Cortex of kidney (tissue), 1 donor: ENCODE data around the gene GPX5.
"Not testable (repeated sequence)": the region's sequence is repeated elsewhere in the genome, so short reads cannot be mapped to it uniquely, and the experiment has no call there.

Experiments used
- DNase-seq: peaks from one replicate; lab custom pipeline; 2025; lab: John Stamatoyannopoulos, UW

The GPX5 gene

DNA sequence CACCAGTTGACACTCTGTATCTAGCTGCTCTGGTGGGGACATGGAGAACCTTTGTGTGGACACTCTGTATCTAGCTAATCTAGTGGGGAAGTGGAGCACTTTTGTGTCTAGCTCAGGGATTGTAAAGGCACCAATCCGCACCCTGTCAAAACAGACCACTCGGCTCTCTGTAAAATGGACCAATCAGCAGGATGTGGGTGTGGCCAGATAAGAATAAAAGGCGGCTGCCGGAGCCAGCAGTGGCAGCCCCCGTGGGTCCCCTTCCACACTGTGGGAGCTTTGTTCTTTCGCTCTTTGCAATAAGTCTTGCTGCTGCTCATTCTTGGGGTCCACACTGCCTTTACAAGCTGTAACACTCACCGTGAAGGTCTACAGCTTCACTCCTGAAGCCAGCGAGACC lies 13.3 kb upstream of the GPX5 start:
- DNase-seq = not testable (repeated sequence)

DNA sequence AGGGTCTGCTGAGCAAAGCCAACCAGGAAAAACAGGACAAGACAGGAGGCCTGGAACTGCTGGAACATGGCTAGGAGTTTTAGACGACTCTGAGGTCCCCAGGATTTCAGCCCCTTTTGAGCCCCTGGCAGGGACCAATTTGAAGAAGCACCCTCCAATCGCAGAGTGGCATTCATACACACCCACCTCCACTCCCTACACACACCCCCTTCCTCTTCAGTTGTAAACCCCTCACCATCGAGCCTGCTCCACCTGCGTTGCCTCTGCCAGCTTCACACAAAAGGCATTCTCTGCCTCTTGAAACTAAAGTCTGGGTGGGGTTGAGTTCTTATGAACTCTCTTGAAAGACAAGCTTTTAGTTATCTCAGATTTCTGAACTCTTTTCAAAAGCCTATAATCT lies 10.0 kb upstream of the GPX5 start, which contains the start of gene GPX6:
Gene GPX6, minus strand, starts transcription at position 118 of the 400 bp plus-strand sequence. Its CDS starts 50 bp downstream, at position 68.
- DNase-seq = no peak

GRCh38 chr6:28517964-28518363 lies 7.7 kb upstream of the GPX5 start:
- DNase-seq = no peak

DNA sequence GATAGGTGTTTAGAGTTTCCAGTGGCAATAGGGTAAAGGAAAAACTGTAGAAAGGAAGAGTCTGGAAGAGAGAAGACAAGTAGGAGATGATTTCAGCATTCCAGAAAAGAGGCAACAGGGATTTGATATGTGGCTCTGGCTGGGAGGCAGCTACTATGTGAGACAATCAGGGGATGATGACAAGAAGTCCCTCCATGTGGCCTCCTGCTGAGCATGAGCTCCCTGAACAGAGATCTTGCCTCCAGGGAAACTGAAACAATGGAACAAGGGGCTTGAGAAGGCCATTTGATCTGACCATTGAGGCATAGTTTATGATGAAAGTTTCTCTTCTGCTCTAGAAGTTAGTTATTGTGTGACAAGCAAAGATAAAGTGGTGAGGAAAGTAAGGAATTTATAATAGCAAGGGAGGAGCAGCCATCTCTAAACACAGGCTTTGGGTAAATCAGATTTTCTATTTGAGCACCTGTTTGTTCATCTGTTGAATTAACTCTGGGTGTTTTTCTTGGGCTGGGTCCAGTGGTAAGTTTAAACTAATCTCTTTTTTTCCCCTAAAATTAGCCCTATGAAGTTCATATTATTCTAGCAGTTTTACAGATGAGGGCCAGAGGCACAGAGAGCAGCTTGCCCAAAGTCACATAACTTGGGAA lies 3.0 kb upstream of the GPX5 start:
- DNase-seq = no peak

DNA sequence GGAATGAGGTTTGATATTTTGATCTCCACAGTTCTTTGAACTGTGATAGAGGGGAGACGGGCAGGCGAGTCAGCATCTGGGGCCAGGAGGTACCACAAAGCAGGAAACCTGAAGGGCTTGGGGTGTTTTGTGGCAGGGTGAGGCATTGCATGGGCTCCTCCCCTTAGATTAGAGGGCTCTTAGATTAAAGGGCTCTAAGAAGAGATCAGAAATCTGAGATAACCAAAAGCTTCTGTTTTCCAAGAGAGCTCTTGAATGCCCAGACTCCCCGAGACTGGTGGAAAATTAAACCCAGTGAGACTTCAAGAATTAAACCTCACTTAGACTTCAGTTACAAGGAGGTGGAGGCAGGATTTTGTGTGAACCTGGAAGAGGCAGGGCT lies 2.4 kb upstream of the GPX5 start:
- no peak for DNase-seq

DNA sequence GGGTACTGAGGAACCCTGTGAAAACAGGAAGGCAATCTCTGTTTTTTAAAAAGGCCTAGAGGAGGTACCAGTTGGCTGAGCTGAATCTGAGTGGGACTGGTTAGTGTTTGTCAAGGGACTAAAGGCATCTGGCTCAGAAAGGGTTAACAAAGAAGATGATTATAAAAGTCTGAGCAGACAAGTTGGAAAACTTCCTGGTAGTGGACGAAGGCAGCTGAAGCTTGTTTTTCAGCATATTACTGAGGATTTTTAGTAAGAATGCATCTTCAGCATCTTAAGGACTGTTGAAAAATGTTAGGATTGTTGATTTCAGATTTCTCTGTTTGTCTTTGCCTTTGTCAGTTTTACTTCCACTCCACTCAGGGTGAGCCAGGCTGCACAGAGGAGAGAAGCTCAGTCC lies 5.1 kb downstream of the GPX5 start:
- no peak for DNase-seq

GRCh38 chr6:28531479-28532128 lies 5.9 kb downstream of the GPX5 start:
- no peak for DNase-seq

DNA sequence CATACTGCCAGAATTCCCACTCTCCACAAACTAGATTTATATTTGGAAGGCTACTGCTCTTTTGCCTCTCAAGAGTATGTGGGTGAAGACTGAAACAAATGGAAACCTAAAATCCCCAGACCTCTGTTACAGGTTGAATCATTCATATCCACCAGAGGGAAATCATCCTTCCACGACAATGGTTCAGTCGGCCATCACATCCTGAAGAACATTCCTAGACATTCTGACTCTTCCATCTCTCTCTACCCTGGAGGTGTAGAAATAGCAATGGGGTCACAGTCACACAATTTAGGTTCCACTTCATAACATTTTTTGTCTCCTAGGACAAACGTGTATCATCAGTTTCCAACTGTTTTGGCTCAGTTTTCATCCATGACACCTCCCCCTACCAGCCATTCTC lies 8.6 kb downstream of the GPX5 start:
- DNase-seq = no peak

GRCh38 chr6:28534875-28535274 lies 9.2 kb downstream of the GPX5 start:
- no peak for DNase-seq

GRCh38 chr6:28537065-28537464 lies 11.4 kb downstream of the GPX5 start:
- DNase-seq = no peak

DNA sequence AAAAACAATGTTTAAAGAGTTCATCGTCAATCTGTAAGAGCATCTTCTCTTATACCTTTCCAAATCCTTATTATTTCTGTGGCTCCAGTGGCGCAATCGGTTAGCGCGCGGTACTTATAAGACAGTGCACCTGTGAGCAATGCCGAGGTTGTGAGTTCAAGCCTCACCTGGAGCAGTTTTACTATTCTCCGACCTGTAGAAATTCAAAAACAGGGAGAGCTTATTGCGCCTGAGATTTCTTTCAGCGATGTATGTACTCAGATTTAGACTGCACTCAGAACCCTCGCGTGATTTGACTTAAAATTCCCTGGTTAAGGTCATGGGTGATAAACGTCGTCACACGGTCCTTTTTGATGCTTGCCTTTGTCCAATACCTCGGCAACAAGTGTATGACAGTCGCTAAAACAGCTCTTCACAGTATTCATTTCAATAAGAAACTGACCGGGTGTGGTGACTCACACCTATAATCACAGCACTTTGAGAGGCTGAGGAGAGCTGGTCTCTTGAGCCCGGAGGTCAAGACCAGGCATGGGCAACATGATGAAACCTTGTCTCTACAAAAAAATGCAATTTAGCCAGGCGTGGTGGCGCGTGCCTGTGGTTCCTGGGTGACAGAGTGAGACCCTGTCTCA lies 11.9 kb downstream of the GPX5 start:
- no peak for DNase-seq

GRCh38 chr6:28541996-28542395 lies 16.3 kb downstream of the GPX5 start:
- DNase-seq = no peak

GRCh38 chr6:28542440-28543296 lies 17.0 kb downstream of the GPX5 start:
- DNase-seq = no peak

- DNase-seq = no peak
Observed at GRCh38 chr6:28543651-28544610, 18.2 kb downstream of the GPX5 start.

- no peak for DNase-seq
Observed at GRCh38 chr6:28545955-28546354, 20.3 kb downstream of the GPX5 start.

DNA sequence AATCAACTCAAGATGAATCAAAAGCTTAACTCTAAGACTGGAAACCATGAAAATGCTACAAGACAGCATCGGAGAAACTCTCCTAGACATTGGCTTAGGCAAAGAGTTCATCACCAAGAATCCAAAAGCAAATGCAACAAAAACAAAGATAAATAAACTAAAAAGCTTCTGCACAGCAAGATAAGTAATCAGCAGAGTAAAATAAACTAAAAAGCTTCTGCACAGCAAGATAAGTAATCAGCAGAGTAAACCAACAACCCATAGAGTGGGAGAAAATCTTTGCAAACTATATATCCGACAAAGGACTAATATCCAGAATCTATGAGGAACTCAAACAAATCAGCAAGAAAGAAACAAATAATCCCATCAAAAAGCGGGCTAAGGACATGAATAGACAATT lies 21.3 kb downstream of the GPX5 start:
- not testable (repeated sequence) for DNase-seq

- DNase-seq = no peak
Observed at GRCh38 chr6:28551891-28552666, 26.4 kb downstream of the GPX5 start.

- no peak for DNase-seq
Observed at GRCh38 chr6:28553384-28553985, 27.8 kb downstream of the GPX5 start.

DNA sequence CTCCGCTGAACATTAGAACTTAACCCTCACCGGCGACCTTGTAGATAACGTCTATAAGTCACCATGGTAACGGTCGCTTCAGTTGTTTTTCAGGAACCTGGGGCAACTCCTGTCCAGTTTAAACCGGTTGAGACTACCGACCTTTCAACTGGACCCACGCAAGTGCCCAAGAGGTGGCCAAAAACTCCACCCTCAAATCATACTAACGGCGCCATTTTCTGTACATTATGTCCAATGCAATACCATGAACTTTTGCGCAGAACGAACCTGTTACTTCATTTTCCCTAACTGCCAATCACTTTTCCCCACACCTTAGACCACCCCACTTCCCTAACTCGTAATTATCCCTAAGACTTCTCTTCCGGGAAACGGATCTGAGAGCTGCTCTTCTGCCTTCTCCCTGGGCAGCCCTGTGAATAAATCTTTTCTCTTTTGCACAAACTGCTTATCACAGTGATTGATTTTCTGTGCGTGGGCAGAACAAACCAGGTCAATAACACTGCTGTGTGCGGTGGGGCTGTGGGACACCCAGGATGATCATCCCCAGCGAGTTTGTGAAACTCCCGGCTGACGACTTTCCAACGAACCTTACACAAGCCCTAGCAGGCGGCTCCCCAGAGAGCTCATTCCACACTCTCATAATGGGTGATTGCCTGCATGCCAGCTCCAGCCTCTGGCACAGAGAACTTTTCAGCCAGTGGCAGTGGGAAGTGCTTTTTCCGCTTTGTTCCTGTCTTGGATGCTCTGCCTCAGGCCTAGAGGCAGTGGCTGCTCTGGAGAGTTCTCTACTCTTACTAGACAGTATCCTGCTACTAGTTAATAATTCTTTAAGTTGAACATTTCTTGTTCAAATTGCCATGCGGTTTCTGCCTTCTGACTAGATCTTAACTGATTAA lies 28.6 kb downstream of the GPX5 start:
- no peak for DNase-seq
